Measurements from ENCODE around the gene WFS1. TPM values are rescaled to one million over a fixed set of nuclear protein-coding genes. Genes with fewer than 3 reads are reported as not detected.

Gene WFS1
- total and polyA plus RNA-seq, 2 of the 13 experiments (the other 11 are each of a cell fraction or from before 2014, with no cell fraction given), result 39.1 to 42.2 TPM

GRCh38 chr4:6299875-6300274 is 30.2 kb downstream of the WFS1 start:
- no peak for FAIRE-seq
- no peak for TF ChIP-seq MIER3 (CRISPR knock-in tag; IDR thresholded peaks at IDR 0.05; ENCODE audit: borderline replicate concordance)
- no peak for TF ChIP-seq GPBP1L1 (CRISPR knock-in tag; IDR thresholded peaks at IDR 0.05)
- no peak for TF ChIP-seq PRMT3 (CRISPR knock-in tag; IDR thresholded peaks at IDR 0.05; ENCODE audit: borderline replicate concordance, low read depth)
- no peak for TF ChIP-seq TFDP2 (CRISPR knock-in tag; IDR thresholded peaks at IDR 0.05)
- TF ChIP-seq MAF1 (CRISPR knock-in tag; IDR thresholded peaks at IDR 0.05; ENCODE audit: borderline replicate concordance), result no peak
- no peak for TF ChIP-seq ZBTB37 (CRISPR knock-in tag; IDR thresholded peaks at IDR 0.05)
- TF ChIP-seq SAFB2 (CRISPR knock-in tag; IDR thresholded peaks at IDR 0.05; ENCODE audit: borderline replicate concordance, low read depth), result no peak
- no peak for TF ChIP-seq ZSCAN9 (CRISPR knock-in tag; IDR thresholded peaks at IDR 0.05; ENCODE audit: borderline replicate concordance)
- TF ChIP-seq ZNF337 (CRISPR knock-in tag; IDR thresholded peaks at IDR 0.05; ENCODE audit: borderline replicate concordance, low read depth), result no peak
- no peak for TF ChIP-seq FLYWCH1 (CRISPR knock-in tag; IDR thresholded peaks at IDR 0.05)
- no peak for TF ChIP-seq RXRB (CRISPR knock-in tag; IDR thresholded peaks at IDR 0.05; ENCODE audit: borderline replicate concordance)
- no peak for TF ChIP-seq DPF2 (CRISPR knock-in tag; IDR thresholded peaks at IDR 0.05; ENCODE audit: borderline replicate concordance, low read depth)
- TF ChIP-seq GATAD1 (CRISPR knock-in tag; IDR thresholded peaks at IDR 0.05), result no peak

More at GRCh38 chr4:6299875-6300274, 30.2 kb downstream of the WFS1 start:
- ATAC-seq (no peak), DNase-seq (ENCODE audit: low spot score) (no peak)
- BruUV-seq (replicated peaks), result no TSS peak
- Histone ChIP-seq H3K36me3 (replicated peaks in 1 of 2; ENCODE audit: control insufficient read depth in 1 of 2, insufficient read depth in 2 of 2, low read length in 2 of 2) (peaks cover 44 to 64% of the 10 kb centered on the region in 2 experiments), H2AFZ (ENCODE audit: low read length) (no peak overlapping the region), H4K20me1 (ENCODE audit: insufficient read depth, low read length) (no peaks in the 10 kb centered on the region), H3K79me2 (ENCODE audit: insufficient read depth, low read length) (no peaks in the 10 kb centered on the region), H3K4me2 (ENCODE audit: low read depth, low read length) (no peak overlapping the region), H3K4me3 (replicated peaks in 1 of 3; ENCODE audit: insufficient read depth in 1 of 3, low read depth in 2 of 3, low read length in 3 of 3) (no peak overlapping the region), H3K4me1 (ENCODE audit: insufficient read depth, low read length) (no peaks in the 10 kb centered on the region), H3K9me3 (ENCODE audit: low read length) (no peaks in the 10 kb centered on the region), H3K27me3 (ENCODE audit: control insufficient read depth in 1 of 2, insufficient read depth in 2 of 2, low read length in 2 of 2) (no peaks in the 10 kb centered on the region), H3K27ac (ENCODE audit: extremely low read length, insufficient read depth, low read length) (no peak overlapping the region), H3K9ac (ENCODE audit: insufficient read depth, low read depth, low read length) (no peak overlapping the region)
- POLR2A ChIA-PET, result interaction anchor here (1.0 kb wide), 1 partner anchor 9 kb away, joined by 3 read pairs; no protein-coding TSS in a partner anchor
- WGBS (ENCODE audit: low lambda C conversion rate), result 97% methylated on average over 8 of the region's 12 CpGs
- in situ Hi-C loops (cut with HindIII; ENCODE audit: extremely low pct_ligation_motif_present, low pct_unique_long_range_greater_than_20kb), result no loop called here
- CTCF ChIA-PET (ENCODE audit: low intra/inter-chr PET ratio, low total read pairs), result no interaction called here
- intact Hi-C loops (cut with micrococcal nuclease; ENCODE audit: unreplicated experiment), result no loop called here
